GM21515 (cell line): ENCODE measurements around the gene ARL3.
"Not testable (repeated sequence)": the region's sequence is repeated elsewhere in the genome, so short reads cannot be mapped to it uniquely, and the experiment has no call there.

Source experiments
- ATAC-seq: cut with Tn5 transposase; IDR thresholded peaks from one replicate; pipeline ENCODE4 v1.9.1; 2021; ENCODE audit not compliant: unreplicated experiment

ARL3 gene

DNA sequence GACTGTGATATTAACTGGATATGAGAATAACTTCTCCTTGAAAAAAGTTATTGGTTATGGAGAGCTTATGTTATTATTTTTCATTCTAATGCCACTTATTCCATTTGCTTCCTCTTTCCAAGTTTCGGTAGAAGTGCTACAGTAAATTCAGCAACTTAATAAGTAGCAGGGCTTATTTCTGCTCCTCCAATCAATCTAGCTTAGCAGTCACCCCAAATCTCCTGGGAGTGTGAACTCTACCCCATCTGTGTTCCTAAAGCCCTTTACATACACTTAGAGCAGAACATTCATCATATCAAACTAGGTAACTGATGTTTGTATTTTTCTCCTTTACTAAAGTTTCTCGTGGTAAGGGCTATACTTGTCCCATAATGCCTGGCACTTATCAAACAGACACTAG, 8.7 kb downstream of the ARL3 start:
- no peak for ATAC-seq

DNA sequence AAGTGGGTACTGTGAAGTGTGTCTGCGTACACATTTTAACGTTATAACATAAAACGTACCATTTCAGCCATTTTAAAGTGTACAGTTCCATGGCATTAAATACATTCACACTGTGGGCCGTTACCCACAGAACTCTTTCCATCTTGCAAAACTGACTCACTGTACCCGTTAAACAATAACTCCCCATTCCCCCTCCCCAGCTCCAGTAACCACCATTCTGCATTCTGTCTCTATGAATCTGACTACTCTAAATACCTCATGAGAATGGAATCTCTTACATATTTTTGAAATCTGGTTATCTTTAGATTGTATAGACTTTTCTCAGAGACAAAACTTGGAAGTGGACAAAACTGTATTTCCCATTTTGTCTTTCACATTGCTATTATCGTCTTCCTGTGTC, 9.3 kb downstream of the ARL3 start:
- ATAC-seq = no peak

DNA sequence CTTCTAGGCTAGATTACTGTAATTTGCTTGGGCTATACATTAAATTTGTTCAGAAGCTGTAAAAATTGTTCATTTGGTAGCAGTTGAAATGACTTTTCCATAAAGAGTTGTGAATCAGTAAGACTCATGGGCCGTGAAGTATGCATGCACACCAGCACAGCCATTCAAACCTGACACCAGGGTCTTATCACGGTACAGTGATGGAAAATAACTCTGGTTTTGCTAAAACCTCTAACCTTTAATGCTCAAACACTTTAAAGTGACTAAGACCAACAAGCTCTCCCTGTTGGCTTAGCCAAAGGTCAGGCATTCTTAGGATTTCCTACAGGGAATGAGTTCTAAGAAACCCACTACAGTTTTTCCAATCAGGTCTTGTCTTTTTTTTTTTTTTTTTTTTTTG, 11.5 kb downstream of the ARL3 start:
- no peak for ATAC-seq

DNA sequence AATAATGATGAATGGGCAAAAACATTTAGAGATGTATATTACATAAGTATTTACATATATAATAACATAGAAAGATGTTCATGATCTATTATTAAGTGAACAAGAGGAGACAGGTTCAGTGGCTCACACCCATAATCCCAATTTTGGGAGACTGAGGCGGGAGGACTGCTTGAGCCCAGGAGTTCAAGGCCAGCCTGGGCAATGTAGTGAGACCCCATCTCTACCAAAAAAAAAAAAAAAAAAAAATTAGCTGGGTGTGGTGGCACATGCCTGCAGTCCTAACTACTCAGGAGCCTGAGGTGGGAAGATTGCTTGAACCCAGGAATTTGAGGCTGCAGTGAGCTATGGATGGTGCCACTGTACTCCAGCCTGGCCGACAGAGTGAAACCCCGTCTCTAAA, 12.4 kb downstream of the ARL3 start:
- no peak for ATAC-seq

DNA sequence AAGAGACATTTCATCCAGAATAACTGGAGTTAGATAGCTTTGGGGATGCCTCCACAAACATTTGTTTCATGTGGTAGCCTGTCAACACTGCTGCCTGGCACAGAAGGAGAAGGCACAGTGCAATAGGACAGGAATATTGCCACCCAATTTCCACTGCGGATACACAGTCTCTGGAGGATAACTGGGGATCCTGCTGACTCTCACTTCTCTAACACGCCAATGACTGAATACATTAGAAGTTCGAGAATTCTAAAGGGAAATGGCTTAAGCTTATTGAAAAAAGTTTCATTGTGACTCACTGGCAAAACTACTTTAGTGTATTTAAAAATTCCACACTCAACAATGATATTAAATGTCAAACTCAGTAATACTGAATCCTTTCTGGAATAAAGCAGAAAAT, 12.9 kb downstream of the ARL3 start:
- ATAC-seq = no peak

DNA sequence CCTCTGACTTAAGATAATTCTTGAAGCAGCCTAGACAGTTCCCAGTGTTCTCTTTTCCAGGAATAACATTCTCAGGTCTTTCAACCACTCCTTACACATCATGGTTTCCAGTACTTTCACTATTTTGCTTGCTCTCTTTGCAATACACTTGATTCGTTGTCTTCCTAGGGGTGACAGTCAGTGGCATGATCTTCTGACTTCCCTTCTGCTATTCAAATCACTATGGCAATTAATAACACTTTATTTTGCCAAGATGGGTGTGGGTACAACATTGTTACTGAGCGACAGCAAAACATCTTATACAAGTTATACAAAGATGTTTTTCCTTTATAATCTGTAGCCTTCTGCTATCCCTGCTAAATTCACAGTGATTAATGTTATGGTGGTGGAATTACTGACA, 15.3 kb downstream of the ARL3 start:
- no peak for ATAC-seq

DNA sequence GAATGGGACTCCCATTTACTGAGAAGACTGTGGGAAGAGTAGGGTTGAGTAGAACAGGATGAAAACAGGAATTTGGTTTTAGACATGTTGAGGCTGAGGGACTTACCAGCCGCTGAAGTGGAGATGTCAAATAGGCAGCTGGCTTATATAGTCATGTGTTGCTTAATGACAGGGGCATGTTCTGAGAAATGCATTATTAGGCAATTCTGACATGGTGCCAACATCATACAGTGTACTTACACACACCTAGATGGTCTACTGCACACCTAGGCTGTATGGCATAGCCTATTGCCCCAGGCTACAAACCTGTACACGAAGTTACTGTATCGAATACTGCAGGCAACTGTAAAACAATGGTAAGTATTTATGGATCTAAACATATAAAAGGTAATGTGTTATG, 17.5 kb downstream of the ARL3 start:
- ATAC-seq = no peak

DNA sequence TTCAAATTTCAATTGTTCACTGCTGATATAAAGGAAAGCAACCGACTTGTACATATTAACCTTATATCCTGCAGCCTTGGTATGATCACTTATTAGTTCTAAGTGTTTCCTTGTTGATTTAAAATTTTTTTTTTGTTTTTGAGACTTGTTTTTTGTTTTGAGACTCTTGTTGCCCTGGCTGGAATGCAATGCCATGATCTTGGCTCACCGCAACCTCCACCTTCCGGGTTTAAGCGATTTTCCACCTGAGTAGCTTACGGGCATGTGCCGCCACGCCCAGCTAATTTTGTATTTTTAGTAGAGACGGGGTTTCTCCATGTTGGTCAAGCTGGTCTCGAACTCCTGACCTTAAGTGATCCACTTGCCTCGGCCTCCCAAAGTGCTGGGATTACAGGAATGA, 18.8 kb downstream of the ARL3 start:
- not testable (repeated sequence) for ATAC-seq

DNA sequence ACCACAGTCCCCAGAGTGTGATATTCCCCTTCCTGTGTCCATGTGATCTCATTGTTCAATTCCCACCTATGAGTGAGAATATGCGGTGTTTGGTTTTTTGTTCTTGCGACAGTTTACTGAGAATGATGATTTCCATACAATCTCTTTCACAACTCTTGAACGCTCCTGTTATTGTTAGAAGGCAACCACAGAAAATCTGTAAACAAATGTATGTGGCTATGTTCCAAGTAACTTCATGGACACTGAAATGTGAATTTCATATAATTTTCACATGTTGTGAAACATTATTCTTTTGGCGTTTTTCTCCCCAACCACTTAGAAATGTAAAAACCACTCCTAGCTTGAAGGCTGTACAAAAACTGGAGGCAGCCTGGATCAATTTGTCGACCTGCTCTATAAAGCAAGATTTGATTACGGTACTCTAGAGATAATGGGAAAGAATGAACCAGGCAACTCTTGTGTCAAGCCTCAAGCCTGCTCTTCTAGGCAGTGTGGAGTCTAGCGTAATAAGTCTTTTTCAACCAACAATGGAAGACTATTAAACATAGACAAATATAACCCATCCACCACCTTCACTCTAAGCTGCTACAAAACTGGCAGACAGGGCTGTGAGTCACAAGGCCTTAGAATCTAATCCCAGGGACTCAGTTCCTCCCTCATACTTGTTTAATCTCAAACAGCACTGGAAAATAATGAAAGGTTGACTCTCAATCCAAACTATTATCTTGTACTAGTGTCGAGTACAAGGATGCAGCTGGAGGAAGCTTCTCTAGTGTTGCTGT, 22.7 kb downstream of the ARL3 start:
- ATAC-seq = no peak

DNA sequence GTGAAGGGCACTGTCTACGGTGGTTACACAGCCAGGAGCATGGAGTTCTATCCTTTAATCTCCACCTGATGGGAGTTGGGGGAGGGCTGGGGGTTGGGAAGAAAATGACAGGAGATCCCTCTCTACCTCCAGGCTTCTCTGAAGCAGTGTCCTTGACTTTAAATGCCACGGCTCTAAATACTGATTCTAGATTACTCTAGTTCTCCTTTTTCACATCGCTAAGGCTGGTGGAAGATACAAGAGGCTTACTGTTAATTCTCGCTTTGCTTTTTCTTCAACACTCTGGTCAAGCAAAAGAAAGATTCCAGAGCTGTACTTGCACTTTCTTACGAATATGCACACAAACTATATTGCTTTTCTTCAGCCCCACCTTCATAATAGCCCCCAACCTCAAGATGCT, 30.5 kb downstream of the ARL3 start:
- ATAC-seq = no peak

DNA sequence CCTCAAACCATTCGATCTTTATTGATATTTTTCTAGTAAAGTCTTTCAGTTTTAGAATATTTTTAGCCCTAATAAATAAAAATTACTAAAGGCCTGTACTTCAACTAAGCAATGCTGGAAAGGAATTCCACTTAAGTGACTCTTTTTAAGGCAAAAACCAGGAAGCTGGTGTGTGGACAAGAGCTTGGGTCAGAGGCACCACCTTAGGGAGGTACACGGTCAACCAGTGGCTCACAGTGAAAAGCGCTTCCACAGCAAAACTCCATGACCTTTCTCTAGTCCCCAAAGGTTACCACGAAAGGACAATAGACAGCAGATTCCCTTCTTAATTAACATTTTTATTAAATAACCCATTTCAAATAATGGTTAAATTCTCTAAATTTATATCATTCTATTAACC, 31.2 kb downstream of the ARL3 start:
- ATAC-seq = no peak

DNA sequence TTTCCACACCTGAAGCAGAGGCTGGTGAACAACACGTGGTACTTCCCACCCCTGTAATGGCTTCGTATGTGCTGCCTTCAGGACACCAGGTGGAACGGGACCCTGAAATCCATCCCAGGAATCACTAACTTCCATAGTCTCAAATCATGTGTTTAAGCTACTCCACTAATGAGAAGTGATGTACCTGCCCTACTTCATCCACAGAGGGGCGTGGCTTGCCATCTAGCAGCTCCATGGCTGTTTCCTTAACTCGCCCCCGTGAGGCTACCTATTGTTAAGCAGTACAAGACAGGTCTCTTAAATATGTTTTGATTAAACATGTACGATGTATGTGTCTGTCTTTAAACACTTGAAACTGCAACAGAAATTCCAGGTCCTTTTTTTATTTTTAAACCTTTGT, 31.8 kb downstream of the ARL3 start:
- ATAC-seq = no peak

DNA sequence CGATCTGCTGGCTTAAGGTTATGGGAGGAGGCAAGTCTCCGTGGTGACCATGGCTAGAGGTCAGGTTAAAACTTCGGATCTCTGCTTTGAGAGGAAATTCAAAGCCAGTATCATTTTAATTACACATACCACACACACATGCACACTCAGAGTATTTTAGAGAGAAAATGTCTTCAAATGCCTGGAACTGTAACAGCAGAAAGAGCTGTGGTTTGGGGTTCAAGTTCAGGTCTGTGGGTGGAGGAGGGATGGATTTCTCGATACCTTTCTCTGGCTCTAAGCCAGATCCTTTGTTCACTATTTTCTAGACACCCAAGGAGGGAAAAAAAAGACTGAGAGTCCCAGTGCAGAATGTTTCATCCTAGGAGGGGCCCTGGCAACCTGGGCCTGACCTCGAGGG, 32.5 kb downstream of the ARL3 start:
- ATAC-seq = no peak

DNA sequence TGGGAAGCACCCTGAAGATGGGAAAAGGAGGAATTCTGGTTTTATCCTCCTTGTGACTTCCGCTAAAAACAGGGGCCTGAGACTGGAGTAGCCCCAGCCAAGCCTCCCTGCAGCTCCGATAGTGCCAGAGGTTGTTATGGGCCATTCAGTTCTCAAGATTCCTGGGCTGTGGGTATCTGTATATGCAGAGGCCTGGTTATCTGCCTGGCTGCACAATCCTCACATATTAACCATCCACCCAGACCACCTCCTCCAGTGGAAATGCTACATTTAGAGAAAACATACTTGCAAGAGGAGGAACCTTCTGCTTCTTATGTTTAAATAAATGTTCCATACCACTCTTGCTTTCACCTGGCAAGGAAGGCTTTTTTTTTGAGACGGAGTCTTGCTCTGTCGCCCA, 34.6 kb downstream of the ARL3 start:
- no peak for ATAC-seq

DNA sequence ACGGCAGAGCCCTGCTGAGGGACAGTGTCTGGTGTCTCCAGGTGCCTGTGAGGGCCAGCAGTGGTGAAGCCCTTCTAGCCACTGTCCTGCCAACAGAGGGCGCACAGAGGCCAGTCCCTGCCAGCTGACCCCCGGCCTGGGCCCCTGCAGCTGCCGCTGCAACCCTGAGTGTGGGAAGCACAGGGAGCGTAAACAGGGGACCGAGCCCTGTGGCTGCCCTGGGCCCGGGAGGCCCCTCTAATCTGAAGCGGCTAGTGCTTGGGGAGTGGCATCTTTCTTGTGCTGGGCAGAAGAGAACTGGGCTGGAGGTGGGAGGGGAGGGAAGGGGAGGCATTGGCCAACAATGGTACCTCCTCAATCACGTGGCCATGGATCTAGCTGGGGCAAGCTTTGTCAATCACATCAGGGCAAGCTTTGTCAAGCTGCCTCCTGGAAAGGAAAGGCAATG, 35.3 kb downstream of the ARL3 start:
- ATAC-seq = no peak

DNA sequence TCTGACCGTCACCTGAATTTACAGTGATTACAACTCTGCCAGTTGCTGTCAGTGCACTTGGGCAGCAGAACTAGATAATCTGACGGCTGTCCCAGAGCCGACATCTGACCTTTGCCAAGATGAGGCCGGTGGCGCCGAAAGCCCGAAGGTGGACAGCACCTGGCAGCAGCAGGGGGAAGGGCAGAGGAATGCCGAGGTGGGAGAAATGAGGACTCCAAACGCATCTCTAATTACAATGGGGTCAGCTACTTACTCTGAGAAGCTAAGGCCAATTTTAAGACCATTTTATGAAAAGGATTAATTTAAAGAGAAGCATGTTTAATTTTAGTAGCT, 36.2 kb downstream of the ARL3 start:
- ATAC-seq = no peak

DNA sequence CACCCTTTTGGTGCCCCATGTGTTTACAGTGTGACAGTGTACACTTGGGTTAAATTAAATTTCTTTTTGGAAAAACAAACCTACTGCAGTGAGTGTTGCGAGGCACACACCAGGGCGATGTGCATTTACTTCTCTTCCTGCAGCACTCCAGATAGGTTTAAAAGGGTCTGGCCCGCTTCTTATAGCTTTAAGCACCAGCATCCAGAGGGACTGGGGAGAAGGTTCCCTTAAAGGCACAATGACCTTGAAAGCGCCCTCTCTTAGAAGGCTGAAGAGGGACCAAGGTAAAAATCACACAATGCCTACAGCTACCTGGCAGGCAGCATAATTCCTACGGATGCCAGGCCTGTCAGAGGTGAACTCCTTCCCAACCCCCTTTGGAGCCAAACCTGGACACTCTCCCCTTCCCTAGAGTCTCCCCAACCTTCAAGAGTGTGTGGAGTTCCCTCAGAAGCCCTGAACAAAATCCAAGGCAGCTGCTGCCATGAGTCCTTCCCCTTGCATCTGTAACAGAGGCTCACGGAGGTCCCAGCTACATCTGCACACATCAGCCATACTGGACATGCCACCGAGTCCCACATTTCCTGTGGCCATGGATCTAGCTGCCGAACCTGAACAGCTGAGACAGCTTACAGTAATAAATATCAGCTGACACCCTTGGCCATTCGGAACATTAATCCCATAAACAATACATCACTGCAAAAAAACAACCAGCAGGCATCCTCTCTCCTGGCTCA, 36.7 kb downstream of the ARL3 start:
- ATAC-seq = no peak

DNA sequence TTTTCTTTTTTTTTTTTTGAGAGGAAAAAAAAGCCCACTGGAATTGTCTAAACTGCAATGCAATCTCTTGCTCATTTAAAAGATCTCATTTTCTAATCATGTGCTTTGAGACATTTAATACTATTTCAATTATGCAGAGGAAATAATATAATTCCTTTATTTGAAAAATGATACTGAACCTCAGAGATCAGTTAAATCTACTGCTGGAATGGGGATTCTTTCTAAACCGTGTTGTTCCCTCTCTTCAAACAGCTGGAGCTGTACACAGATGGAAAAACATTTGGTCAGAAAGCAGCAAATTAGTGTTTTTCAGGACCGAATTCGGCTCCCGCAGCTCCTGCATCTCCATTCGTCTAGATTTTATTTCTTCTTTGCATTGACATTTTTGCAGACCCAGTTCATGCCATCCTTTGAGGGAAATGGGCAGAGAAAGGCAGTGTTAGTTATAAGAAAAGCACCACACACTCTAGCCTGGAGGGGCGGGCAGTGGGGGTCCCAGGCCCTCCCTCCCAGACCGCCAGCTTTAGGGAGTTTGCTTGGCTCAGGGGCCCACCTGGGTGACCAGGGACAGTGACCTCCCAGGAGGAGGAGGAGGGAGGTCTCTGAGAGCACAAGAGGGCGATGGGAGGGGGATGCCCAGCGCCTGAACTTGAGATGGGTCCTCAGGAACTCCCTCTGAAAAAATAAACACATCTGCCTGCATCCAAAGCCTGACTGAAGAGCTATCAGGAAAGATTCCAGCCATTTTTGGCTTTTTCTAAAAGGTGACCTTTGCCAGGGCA, 37.5 kb downstream of the ARL3 start:
- no peak for ATAC-seq

DNA sequence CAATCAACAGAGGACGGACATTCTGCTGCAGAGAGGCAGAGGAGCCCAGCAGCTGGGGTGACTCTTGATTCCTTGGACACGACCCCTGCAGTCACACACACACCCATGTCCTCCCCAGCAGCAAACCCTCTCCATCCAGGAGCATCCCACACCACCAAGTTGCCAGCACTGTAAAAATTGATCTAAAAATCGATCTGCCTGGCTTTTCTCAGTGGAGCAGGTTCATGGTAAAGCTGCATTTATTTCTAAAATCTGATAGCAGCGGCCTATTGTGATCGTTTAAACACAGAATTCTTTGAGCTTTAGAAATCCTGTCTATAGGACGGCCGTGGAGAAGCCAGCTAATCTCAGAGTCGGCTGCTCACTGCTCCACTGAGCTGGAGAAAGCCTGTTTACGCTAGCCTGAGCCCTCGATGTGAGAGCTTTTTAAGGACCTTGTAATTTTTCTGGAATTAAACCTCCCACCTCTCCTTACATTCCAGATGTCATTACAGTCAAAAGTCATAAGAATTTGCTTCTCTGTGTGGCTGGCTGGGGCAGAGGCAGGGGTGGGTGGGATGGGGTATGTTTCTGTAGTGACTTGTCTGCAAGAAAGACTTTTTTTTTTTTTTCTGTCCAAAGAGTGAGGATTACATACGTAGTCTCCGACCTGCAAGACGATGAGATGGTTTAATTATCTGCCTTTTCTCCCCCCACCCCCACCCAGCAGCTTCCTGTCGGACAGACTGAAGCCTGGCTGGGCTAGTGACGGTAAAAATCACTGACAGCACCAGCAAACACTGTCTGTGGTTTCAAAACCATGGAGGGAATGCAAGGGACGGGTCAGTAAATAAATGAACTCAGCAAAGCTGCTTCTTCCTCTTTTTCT, 38.3 kb downstream of the ARL3 start:
- no peak for ATAC-seq

DNA sequence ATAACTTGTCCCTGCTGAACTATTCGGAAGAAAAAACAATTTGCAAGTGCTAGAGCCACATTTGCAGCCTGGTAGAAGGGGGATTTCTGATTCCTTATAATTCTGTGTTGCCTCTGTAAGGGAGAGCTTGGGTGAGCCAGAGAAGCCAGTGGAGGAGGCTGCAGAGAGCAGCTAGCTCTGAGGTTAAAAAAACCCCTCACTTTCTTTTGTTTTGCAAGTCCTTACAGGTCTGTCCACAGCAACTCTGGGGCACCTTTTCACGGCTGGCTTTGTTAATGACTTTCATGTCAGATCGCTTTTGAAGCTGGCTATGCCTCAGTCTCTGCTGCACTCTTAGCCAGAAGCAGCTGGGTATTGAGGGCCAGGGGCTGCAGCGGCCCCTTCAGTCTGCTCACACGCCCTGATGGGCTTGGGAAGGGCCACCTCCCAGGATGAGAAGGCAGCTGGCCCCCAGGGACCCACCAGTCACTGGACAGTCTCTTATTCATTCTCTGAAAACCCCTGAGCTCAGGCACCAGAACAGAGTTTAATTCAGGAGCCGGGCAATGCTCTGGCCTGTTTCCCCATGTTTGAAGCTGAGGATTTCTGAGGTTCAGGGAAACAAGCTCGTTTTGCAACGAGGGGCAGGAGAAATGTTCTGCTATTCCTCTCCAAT, 39.1 kb downstream of the ARL3 start:
- no peak for ATAC-seq

DNA sequence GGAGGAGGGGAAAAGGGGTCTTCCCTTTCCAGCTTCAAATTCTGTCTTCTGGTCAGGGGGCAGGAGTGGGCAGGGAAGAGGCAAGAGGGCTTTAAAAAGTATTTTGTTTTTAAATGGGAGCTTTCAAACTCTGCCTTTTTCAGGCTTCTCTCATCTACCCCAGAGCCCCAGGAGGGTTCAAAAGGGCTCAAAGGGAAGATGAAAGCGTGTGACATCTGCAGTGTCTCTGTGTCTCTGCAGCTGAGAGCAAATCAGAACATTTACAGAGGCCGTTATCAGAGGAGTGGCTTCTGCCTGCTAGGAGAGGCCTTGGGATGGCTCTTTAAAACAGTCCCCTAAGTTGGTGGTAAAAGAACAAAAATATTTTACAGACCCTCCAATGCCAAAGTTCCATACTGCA, 39.6 kb downstream of the ARL3 start:
- ATAC-seq = no peak
